Erythroblast (primary cell): ENCODE results near the gene NCAPG2.

Source experiments
- GATA1 ChIP-seq: IDR thresholded peaks from 2 replicates; pipeline ENCODE4 v1.6.1; 2011; ENCODE audit warnings: low read depth, mild to moderate bottlenecking, control low read depth, low read length, moderate library complexity
- POLR2A ChIP-seq: IDR thresholded peaks from 2 replicates; pipeline ENCODE4 v1.6.1; 2011; ENCODE audit warnings: mild to moderate bottlenecking, low read length

DNA sequence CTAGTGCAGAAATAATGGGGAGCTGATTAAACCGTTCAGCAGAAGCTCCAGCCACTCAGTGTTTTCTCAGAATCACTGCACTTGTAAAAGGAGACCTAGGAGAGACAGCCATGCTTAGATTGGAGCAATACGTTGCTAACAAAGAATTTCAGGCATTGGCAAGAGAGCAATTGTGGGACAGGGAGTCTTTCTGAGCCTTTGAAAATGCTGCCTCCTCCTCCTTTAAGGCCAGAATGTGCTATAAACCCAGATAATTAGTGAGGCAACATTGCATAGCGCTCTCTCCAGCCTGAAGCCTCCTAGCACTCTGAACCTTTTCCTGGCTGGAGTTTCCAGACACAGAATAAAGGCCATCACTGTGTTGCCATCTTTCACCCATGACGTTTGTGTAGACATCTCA, 98.5 kb downstream of the NCAPG2 start:
- TF ChIP-seq POLR2A, result no peak
- TF ChIP-seq GATA1, result no peak
